ENCODE results near the gene HEATR9. TPM values are rescaled to one million over a fixed set of nuclear protein-coding genes. Genes with fewer than 3 reads are reported as not detected.

HEATR9 gene
- total RNA-seq, 1 donor from 2014 or later = not detected

DNA sequence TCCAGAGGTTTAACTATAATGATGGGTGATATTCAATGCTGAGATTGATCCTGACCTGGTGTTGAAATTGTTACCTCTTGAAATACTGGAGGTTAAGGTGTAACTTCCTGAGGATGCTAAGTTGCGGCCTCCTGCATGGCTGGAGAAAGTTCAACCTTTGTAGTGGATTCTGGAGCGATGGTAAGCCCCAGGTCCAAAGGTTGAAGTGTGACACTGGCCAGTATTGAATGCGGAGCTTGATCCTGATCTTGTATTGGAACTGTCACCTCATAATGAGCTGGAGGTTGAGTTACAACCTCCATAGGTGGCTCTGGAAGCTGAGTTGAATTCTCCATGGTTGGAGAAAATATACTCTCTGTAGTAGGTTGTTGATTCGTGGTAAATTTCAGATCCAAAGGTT, 44.9 kb upstream of the HEATR9 start:
- Histone ChIP-seq H3K4me1 (no peaks in the 10 kb centered on the region), H3K4me3 (no peak overlapping the region), H3K9me3 (no peaks in the 10 kb centered on the region), H3K36me3 (no peaks in the 10 kb centered on the region), H3K27me3 (no peaks in the 10 kb centered on the region), H3K27ac (no peak overlapping the region)
- intact Hi-C loops (cut with DNase I) = no loop called here
- no peak for DNase-seq (ENCODE audit: extremely low spot score in 2 of 2)
- TF ChIP-seq, protein P1, sequence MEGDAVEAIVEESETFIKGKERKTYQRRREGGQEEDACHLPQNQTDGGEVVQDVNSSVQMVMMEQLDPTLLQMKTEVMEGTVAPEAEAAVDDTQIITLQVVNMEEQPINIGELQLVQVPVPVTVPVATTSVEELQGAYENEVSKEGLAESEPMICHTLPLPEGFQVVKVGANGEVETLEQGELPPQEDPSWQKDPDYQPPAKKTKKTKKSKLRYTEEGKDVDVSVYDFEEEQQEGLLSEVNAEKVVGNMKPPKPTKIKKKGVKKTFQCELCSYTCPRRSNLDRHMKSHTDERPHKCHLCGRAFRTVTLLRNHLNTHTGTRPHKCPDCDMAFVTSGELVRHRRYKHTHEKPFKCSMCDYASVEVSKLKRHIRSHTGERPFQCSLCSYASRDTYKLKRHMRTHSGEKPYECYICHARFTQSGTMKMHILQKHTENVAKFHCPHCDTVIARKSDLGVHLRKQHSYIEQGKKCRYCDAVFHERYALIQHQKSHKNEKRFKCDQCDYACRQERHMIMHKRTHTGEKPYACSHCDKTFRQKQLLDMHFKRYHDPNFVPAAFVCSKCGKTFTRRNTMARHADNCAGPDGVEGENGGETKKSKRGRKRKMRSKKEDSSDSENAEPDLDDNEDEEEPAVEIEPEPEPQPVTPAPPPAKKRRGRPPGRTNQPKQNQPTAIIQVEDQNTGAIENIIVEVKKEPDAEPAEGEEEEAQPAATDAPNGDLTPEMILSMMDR (IDR thresholded peaks at IDR 0.05) = no peak
- no peak for TF ChIP-seq POLR2A (IDR thresholded peaks at IDR 0.05)
- no peak for TF ChIP-seq POLR2AphosphoS5 (IDR thresholded peaks at IDR 0.05; ENCODE audit: insufficient read depth in 1 of 2, low read depth in 1 of 2)

DNA sequence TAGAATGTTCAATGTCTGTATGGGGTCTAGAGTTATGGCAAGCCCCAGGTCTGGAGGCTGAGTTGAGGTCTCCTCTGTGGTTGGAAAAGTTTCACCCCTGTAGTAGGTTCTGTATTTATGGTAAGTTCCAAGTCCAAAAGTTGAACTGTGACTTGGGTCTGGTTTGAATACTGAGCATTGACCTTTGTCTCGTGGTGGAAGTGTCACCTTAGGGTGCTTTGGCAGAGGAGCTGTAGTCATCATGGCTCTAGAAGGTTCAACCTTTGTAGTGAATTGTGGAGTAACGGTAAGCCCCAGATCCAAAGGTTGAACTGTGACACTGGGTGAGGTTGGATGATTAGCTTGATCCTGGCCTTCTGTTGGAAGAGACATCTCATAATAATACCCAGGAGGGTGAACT, 44.3 kb upstream of the HEATR9 start:
- intact Hi-C loops (cut with DNase I) = no loop called here
- TF ChIP-seq POLR2A (IDR thresholded peaks at IDR 0.05) = no peak
- no peak for TF ChIP-seq POLR2AphosphoS5 (IDR thresholded peaks at IDR 0.05; ENCODE audit: insufficient read depth in 1 of 2, low read depth in 1 of 2)
- TF ChIP-seq, protein P1 (IDR thresholded peaks at IDR 0.05) = no peak
- no peak for DNase-seq (ENCODE audit: extremely low spot score in 2 of 2)
- Histone ChIP-seq H3K4me3 (no peak overlapping the region), H3K4me1 (no peaks in the 10 kb centered on the region), H3K27ac (no peak overlapping the region), H3K36me3 (no peaks in the 10 kb centered on the region), H3K27me3 (no peaks in the 10 kb centered on the region), H3K9me3 (no peaks in the 10 kb centered on the region)

DNA sequence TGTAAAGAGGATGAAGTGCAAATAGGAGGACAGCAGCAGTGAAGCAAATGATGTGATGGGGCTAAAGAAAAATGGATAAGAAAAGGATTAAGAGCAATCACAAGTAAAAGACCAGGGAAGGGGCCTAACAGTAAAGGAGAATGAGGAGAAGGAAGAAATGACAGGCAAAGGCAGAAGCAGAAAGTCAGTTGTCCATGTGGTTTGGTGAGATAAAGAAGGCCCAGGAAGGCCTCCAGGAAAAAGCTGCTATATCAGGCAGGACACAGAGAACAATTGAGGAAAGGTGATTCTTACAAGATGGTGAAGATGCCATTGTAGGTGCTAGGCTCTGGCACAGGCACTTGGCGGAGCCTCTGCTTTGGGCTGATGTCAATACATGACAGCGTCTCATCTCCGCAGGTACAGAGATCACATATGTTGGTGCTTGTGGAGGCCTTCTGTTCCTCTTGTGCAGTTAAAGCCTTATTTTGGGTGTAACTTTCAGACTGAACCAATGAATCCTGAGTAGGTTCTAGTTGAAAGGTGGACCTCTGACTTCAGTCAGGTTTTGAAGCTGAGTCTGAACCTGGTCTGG, 43.7 kb upstream of the HEATR9 start:
- no peak overlapping the region for H3K27ac ChIP-seq
- intact Hi-C loops (cut with DNase I) = no loop called here
- H3K4me1 ChIP-seq = no peaks in the 10 kb centered on the region
- no peaks in the 10 kb centered on the region for H3K9me3 ChIP-seq
- H3K27me3 ChIP-seq = no peaks in the 10 kb centered on the region
- H3K4me3 ChIP-seq = no peak overlapping the region
- TF ChIP-seq POLR2A (IDR thresholded peaks at IDR 0.05) (no peak), POLR2AphosphoS5 (IDR thresholded peaks at IDR 0.05; ENCODE audit: insufficient read depth in 1 of 2, low read depth in 1 of 2) (no peak)
- TF ChIP-seq, protein P1 (IDR thresholded peaks at IDR 0.05) = no peak
- no peaks in the 10 kb centered on the region for H3K36me3 ChIP-seq
- DNase-seq (ENCODE audit: extremely low spot score in 2 of 2) = no peak

DNA sequence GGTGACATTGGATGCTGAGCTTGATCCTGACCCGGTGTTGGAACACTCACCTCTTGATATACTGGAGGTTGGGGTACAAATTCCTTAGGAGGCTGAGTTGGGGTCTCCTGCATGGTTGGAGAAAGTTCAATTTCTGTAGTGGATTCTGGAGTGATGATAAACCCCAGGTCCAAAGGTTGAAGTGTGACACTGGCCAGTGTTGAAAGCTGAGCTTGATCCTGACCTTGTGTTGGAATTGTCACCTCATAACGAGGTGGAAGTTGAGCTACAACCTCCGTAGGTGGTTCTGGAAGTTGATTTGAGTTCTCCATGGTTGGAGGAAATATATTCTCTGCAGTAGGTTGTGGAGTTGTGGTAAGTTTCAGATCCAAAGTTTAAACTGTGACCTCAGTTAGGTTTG, 40.7 kb upstream of the HEATR9 start:
- H3K36me3 ChIP-seq = no peaks in the 10 kb centered on the region
- no peak for TF ChIP-seq POLR2AphosphoS5 (IDR thresholded peaks at IDR 0.05; ENCODE audit: insufficient read depth in 1 of 2, low read depth in 1 of 2)
- TF ChIP-seq, protein P1 (IDR thresholded peaks at IDR 0.05) = no peak
- no peak for TF ChIP-seq POLR2A (IDR thresholded peaks at IDR 0.05)
- no peaks in the 10 kb centered on the region for H3K4me1 ChIP-seq
- no peaks in the 10 kb centered on the region for H3K27me3 ChIP-seq
- no peak for DNase-seq (ENCODE audit: extremely low spot score in 2 of 2)
- no peak overlapping the region for H3K27ac ChIP-seq
- intact Hi-C loops (cut with DNase I) = no loop called here
- H3K4me3 ChIP-seq = no peak overlapping the region
- H3K9me3 ChIP-seq = no peaks in the 10 kb centered on the region

DNA sequence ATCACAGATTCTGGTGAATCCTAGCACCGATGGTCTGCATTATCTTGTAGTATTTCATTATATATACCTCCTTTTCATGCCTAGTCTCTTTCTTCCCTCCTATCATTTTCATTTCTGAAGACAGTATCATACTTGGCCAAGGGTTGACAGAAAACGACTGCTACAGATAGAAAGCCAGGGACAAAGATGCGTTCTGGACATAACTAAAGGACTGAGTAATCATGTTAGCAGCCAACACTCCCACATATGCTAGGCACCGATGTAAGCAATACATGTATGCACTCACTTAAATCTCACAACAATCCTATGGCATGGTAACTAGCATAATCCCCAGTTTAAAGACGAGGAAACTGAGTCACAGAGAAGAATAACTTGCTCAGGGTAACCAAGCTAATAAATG, 39.0 kb upstream of the HEATR9 start:
- DNase-seq (ENCODE audit: extremely low spot score in 2 of 2) = no peak
- Histone ChIP-seq H3K27ac (no peak overlapping the region), H3K4me3 (no peak overlapping the region), H3K9me3 (no peaks in the 10 kb centered on the region), H3K27me3 (no peaks in the 10 kb centered on the region), H3K4me1 (no peaks in the 10 kb centered on the region), H3K36me3 (no peaks in the 10 kb centered on the region)
- TF ChIP-seq, protein P1 (IDR thresholded peaks at IDR 0.05) = no peak
- no peak for TF ChIP-seq POLR2AphosphoS5 (IDR thresholded peaks at IDR 0.05; ENCODE audit: insufficient read depth in 1 of 2, low read depth in 1 of 2)
- TF ChIP-seq POLR2A (IDR thresholded peaks at IDR 0.05) = no peak
- intact Hi-C loops (cut with DNase I) = no loop called here
